OCI-LY7 (cell line): ENCODE data around the gene NOL7. TPM values are rescaled to one million over a fixed set of nuclear protein-coding genes. Genes with fewer than 3 reads are reported as not detected.

Experiments used
- BruUV-seq: library from RNA; stranded (reverse); fragments of 400-500 nt; replicated peaks from 2 replicates; lab custom pipeline; 2021; lab: Mats Ljungman, UMichigan
- CTCF ChIA-PET: fragments of 300-600 bp; sonication (Branson Sonifier 250); formaldehyde crosslinking; loops from one replicate; lab custom pipeline; 2022; ENCODE audit warnings: antibody characterized with exemption; ENCODE audit not compliant: unreplicated experiment; lab: Charles Lee
- POLR2A ChIA-PET: fragments of 300-600 bp; sonication (Branson Sonifier 250); formaldehyde crosslinking; loops from one replicate; lab custom pipeline; 2022; ENCODE audit warnings: antibody characterized with exemption; lab: Charles Lee
- DNase-seq: peaks from one replicate; pipeline ENCODE4 v3.0.0-alpha.2; 2015; ENCODE audit warnings: low spot score
- H2AFZ ChIP-seq: fragments of 200-600 bp; sonication (generic), shearing (Covaris generic); 2 replicates; pipeline ENCODE4 v1.6.1; 2014; ENCODE audit warnings: mild to moderate bottlenecking, antibody characterized with exemption, low read length, moderate library complexity
- H3K27ac ChIP-seq: fragments of 200-600 bp; sonication (generic); 2 replicates; pipeline ENCODE4 v1.5.1; 2014; ENCODE audit warnings: mixed run types, low read depth, mild to moderate bottlenecking, moderate library complexity, low read length, inconsistent platforms; ENCODE audit not compliant: poor library complexity, severe bottlenecking
- H3K36me3 ChIP-seq: fragments of 200-600 bp; sonication (generic); 2 replicates; pipeline ENCODE4 v1.6.1; 2014; ENCODE audit warnings: mild to moderate bottlenecking, antibody characterized with exemption, low read length, moderate library complexity, mixed read lengths; ENCODE audit not compliant: insufficient read depth
- H3K4me1 ChIP-seq: fragments of 200-600 bp; sonication (generic); 2 replicates; pipeline ENCODE4 v1.5.1; 2014; ENCODE audit warnings: mild to moderate bottlenecking, low read length; ENCODE audit not compliant: insufficient read depth, poor library complexity, severe bottlenecking
- H3K4me2 ChIP-seq: fragments of 200-600 bp; sonication (generic); 2 replicates; pipeline ENCODE4 v1.6.1; 2014; ENCODE audit warnings: mild to moderate bottlenecking, low read length
- H3K4me3 ChIP-seq: fragments of 200-600 bp; sonication (generic); 2 replicates; pipeline ENCODE4 v1.5.1; 2014; ENCODE audit warnings: mild to moderate bottlenecking, low read depth, low read length; ENCODE audit not compliant: poor library complexity, severe bottlenecking
- H3K79me2 ChIP-seq: fragments of 200-600 bp; sonication (generic); 2 replicates; pipeline ENCODE4 v1.6.1; 2016; ENCODE audit warnings: low read depth, mild to moderate bottlenecking, low read length, moderate library complexity, mixed read lengths; ENCODE audit not compliant: insufficient read depth
- H3K9me2 ChIP-seq: fragments of 200-600 bp; sonication (generic); 2 replicates; pipeline ENCODE4 v1.6.1; 2016; ENCODE audit warnings: mild to moderate bottlenecking, low read length, mixed read lengths; ENCODE audit not compliant: insufficient read depth
- H3K9me3 ChIP-seq: fragments of 200-600 bp; sonication (generic); 2 replicates; pipeline ENCODE4 v1.6.1; 2014; ENCODE audit warnings: mild to moderate bottlenecking, mixed run types, low read length, mixed read lengths
- H4K20me1 ChIP-seq: fragments of 200-600 bp; sonication (generic); 2 replicates; pipeline ENCODE4 v1.6.1; 2014; ENCODE audit warnings: mild to moderate bottlenecking, antibody characterized with exemption, low read length, moderate library complexity, mixed read lengths; ENCODE audit not compliant: insufficient read depth
- EZH2phosphoT487 ChIP-seq: fragments of 200-600 bp; sonication (generic); IDR thresholded peaks from 2 replicates; pipeline ENCODE4 v1.6.1; 2018; ENCODE audit warnings: low read depth, borderline replicate concordance, mild to moderate bottlenecking, mixed run types, antibody characterized with exemption, low read length, moderate library complexity, mixed read lengths
- intact Hi-C: fragments of 100-400 bp; cut with micrococcal nuclease; formaldehyde crosslinking; loops from one replicate; pipeline ENCODE4 v1.10.0; 2022; ENCODE audit not compliant: unreplicated experiment
- total RNA-seq, 2 experiments: library from RNA; depleted of rRNA in 1 of 2; stranded (reverse); fragments of >200 nt in 1 of 2; shearing (Covaris generic) in 1 of 2; gene quantifications; 2 replicates each; pipeline ENCODE4 v1.2.3, GENCODE V29; 2014 to 2022
- TF ChIP-seq, protein P1 (sequence below): fragments of 200-600 bp; sonication (generic); conservative IDR thresholded peaks from 2 replicates; pipeline ENCODE4 v1.5.1; 2014; ENCODE audit warnings: mild to moderate bottlenecking, antibody characterized with exemption, low read length, moderate library complexity, mixed read lengths

Gene NOL7
- total RNA-seq, 2 experiments from 2014 or later, result 67.5 to 103 TPM

DNA sequence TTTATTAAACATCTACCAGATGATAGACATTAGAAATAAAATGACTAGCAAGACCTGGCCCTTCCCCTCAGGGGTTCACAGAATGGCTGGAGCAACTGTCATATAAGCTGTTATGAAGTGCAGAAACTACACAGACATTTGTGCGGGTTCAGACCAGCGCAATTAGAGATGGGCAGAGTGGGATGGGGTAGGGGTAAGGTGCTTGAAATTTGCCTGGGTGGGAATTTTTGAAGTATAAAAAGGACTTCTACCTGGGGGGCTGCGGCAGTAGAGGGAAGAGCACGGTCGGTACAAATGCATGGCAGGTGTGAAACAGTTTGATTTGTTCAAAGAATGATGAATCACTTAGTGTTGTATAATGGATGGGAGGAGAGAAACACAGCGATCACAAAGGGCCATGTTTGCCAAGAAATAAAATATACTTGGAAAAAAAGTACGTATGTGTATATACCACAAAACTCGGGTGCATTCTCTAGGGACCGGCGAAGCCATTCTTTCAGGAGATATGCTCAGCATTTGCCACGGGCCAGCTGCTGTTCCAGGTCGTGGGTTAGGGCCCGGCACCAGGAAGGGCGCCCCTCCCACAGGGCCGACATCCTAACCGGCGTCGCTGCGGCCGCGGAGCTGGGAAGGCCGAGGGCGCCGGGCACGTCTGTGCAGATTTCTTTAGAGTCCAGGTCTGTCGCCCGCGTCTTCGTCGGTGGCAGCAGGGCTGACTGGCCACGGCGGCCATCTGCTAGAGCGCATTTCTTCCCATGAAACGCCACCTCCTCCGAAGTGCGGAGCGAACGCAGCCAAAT lies 809 bp upstream of the NOL7 start:
- CTCF ChIA-PET, result interaction anchor here (0.6 to 1.9 kb wide), 2 partner anchors 10 to 132 kb away, joined by 4 to 11 read pairs; no protein-coding TSS in a partner anchor
- Histone ChIP-seq H3K36me3 (peaks cover 30% of the 10 kb centered on the region), H3K4me2 (peak overlapping the region; percentile 94), H4K20me1 (peaks cover 15% of the 10 kb centered on the region), H3K4me1 (peaks cover 54% of the 10 kb centered on the region), H3K79me2 (peaks cover 53% of the 10 kb centered on the region), H3K4me3 (peak overlapping the region; percentile 98), H3K27ac (peak overlapping the region; percentile 73), H3K9me2 (no peaks in the 10 kb centered on the region), H3K9me3 (no peaks in the 10 kb centered on the region), H2AFZ (peak overlapping the region; percentile 64)
- TSS peak; percentile 76 for BruUV-seq
- DNase-seq, result peak; percentile 56
- TF ChIP-seq EZH2phosphoT487, result no peak
- TF ChIP-seq, protein P1, sequence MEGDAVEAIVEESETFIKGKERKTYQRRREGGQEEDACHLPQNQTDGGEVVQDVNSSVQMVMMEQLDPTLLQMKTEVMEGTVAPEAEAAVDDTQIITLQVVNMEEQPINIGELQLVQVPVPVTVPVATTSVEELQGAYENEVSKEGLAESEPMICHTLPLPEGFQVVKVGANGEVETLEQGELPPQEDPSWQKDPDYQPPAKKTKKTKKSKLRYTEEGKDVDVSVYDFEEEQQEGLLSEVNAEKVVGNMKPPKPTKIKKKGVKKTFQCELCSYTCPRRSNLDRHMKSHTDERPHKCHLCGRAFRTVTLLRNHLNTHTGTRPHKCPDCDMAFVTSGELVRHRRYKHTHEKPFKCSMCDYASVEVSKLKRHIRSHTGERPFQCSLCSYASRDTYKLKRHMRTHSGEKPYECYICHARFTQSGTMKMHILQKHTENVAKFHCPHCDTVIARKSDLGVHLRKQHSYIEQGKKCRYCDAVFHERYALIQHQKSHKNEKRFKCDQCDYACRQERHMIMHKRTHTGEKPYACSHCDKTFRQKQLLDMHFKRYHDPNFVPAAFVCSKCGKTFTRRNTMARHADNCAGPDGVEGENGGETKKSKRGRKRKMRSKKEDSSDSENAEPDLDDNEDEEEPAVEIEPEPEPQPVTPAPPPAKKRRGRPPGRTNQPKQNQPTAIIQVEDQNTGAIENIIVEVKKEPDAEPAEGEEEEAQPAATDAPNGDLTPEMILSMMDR, result no peak
- POLR2A ChIA-PET, result interaction anchor here (0.6 to 5.2 kb wide), 8 partner anchors 10 to 285 kb away, joined by 3 to 26 read pairs (median 4); partner anchors contain the start of gene SIRT5
- intact Hi-C loops, result loop anchor here (1.0 to 10.0 kb wide), 7 partner anchors 128 to 460 kb away; partner anchors contain the start of genes GFOD1 and MCUR1

DNA sequence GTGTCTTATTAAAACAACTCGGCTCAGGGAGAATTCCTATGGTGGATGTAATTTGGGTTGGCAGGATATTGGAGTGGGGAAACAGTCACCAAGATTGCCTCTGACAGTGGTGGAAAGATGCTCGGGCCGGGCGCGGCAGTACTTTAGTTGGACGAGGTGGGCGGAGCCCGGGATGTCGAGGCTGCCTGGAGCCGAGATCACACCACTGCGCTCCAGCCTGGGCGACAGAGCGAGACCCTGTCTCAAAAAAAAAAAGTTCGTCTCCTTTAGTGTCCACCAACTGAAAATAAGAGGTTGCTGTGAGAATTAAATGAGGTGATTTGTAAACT lies 621 bp downstream of the NOL7 start:
- Histone ChIP-seq H3K36me3 (peaks cover 45% of the 10 kb centered on the region), H3K27ac (peak overlapping the region; percentile 50), H3K4me1 (peaks cover 51% of the 10 kb centered on the region), H3K4me2 (peak overlapping the region; percentile 94), H3K9me2 (no peaks in the 10 kb centered on the region), H3K79me2 (peaks cover 55% of the 10 kb centered on the region), H2AFZ (peak overlapping the region; percentile 15; the same call in 1 of the 2 replicates), H4K20me1 (peaks cover 15% of the 10 kb centered on the region), H3K4me3 (peak overlapping the region; percentile 98), H3K9me3 (no peaks in the 10 kb centered on the region)
- ChIA-PET POLR2A (interaction anchor here (0.7 to 5.2 kb wide), 14 partner anchors 11 to 520 kb away, joined by 3 to 26 read pairs (median 3); partner anchors contain the start of gene SIRT5), CTCF (interaction anchor here (0.6 to 1.9 kb wide), 4 partner anchors 9 to 195 kb away, joined by 3 to 11 read pairs (median 3); no protein-coding TSS in a partner anchor)
- TF ChIP-seq EZH2phosphoT487, result no peak
- TF ChIP-seq, protein P1, result no peak
- DNase-seq, result peak; percentile 48
- no TSS peak for BruUV-seq
- intact Hi-C loops, result loop anchor here (1.0 to 10.0 kb wide), 7 partner anchors 41 to 459 kb away; partner anchors contain the start of genes GFOD1, MCUR1 and SIRT5
